Measurements from ENCODE around the gene SSB. TPM values are rescaled to one million over a fixed set of nuclear protein-coding genes. Genes with fewer than 3 reads are reported as not detected.

Gene SSB
- total and polyA plus RNA-seq, 9 of the 15 experiments (the other 6 are each of a cell fraction or from before 2014, with no cell fraction given): 317 to 849 (median 515) TPM

DNA sequence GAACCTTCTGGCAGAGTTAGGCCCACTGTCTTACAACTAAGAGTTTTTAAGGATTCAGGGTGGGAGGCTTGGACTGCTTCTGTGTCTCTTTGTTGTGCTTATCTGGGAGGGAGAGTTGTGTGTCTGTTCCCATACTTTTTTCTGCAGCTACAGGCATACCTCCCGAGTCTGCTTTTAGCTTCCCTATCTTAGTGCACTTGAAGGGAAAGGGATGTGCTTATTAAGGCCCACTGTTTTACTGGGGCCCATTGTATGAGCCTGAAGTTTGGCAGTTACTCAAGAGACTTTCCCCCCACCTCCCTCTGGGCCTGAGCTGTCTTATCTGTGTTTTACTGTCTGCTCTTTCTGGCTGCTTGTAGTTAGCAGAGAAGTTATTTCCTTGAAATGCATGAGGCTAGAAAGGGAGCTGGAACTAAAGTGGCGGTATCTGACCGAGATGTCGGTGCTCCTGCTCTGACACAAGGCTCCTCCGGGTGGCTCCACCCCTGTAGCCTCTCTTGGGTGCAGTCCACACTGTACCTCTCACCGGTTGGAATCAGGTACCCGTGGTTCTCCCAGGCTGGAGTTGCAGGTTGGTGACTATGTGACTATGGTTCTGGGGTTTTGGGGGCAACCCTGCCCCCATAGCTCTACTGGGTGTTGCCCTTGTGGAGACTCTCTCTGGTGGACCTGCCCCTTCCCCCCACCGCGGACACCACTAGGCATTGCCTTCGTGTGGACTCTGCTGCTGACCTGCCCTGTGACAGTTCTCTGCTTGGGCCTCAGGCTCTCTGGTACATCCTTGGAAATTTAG, 41.5 kb downstream of the SSB start (continued):
- TF ChIP-seq TAF9B (IDR thresholded peaks at IDR 0.05; ENCODE audit: partially characterized antibody): no peak
- TF ChIP-seq CC2D1A (IDR thresholded peaks at IDR 0.05): peak; percentile 74
- TF ChIP-seq ZNF57 (CRISPR knock-in tag; IDR thresholded peaks at IDR 0.05): 0 out of 2 replicates have a peak, but pooled peaks have one; percentile 7
- no peak for TF ChIP-seq PHF20 (IDR thresholded peaks at IDR 0.05; ENCODE audit: partially characterized antibody)
- TF ChIP-seq BRF2 (IDR thresholded peaks at IDR 0.05; ENCODE audit: borderline replicate concordance, insufficient read depth, insufficient read length): no peak
- TF ChIP-seq SMAD4 (CRISPR knock-in tag; conservative IDR thresholded peaks at IDR 0.05): peak; percentile 87
- peak; percentile 48 for TF ChIP-seq MGA (IDR thresholded peaks at IDR 0.05)
- TF ChIP-seq ETS2 (tag; IDR thresholded peaks at IDR 0.05; ENCODE audit: borderline replicate concordance, poor library complexity, severe bottlenecking): no peak
- TF ChIP-seq CREM (IDR thresholded peaks at IDR 0.05; ENCODE audit: low read depth): peak; percentile 50
- no peak for TF ChIP-seq TFE3 (CRISPR knock-in tag; IDR thresholded peaks at IDR 0.05)
- TF ChIP-seq SMARCA5 (IDR thresholded peaks at IDR 0.05): no peak; the same call in 1 of the 2 replicates
